Activated B cell treated with CpG ODN at 0.5 μM for 24 hours (primary cell): ENCODE results near the gene R3HDM1. TPM values are rescaled to one million over a fixed set of nuclear protein-coding genes. Genes with fewer than 3 reads are reported as not detected.
"Not testable (repeated sequence)": the region's sequence is repeated elsewhere in the genome, so short reads cannot be mapped to it uniquely, and the experiment has no call there.

Source experiments
- ATAC-seq: fragments of 200-7000 bp; cut with Tn5 transposase; one replicate; pipeline ENCODE4 v1.10.0; 2021; ENCODE audit warnings: low read depth, mild to moderate bottlenecking, moderate library complexity
- CTCF ChIA-PET: fragments of 350-600 bp; sonication (Branson Sonifier 250); formaldehyde crosslinking; loops from one replicate; lab custom pipeline; 2021; ENCODE audit warnings: antibody characterized with exemption; lab: Charles Lee
- POLR2A ChIA-PET: fragments of 350-600 bp; sonication (Branson Sonifier 250); formaldehyde crosslinking; loops from one replicate; lab custom pipeline; 2021; ENCODE audit warnings: antibody characterized with exemption; lab: Charles Lee
- DNase-seq: peaks from one replicate; pipeline ENCODE4 v3.0.0; 2022
- H3K27ac Mint-ChIP-seq: one replicate; pipeline ENCODE4 v1.8.0; 2020; ENCODE audit warnings: mixed read lengths
- H3K27me3 Mint-ChIP-seq: one replicate; pipeline ENCODE4 v1.8.0; 2021; ENCODE audit warnings: mixed read lengths
- H3K36me3 Mint-ChIP-seq: one replicate; pipeline ENCODE4 v1.8.0; 2021; ENCODE audit warnings: low read depth, mixed read lengths
- H3K4me1 Mint-ChIP-seq: one replicate; pipeline ENCODE4 v1.8.0; 2021; ENCODE audit warnings: mixed read lengths
- H3K4me3 Mint-ChIP-seq: one replicate; pipeline ENCODE4 v1.8.0; 2020; ENCODE audit warnings: mild to moderate bottlenecking, mixed read lengths
- H3K9me3 Mint-ChIP-seq: one replicate; pipeline ENCODE4 v1.8.0; 2020; ENCODE audit warnings: mixed read lengths
- CTCF ChIP-seq: fragments of 200-600 bp; IDR thresholded peaks from one replicate; pipeline ENCODE4 v1.8.0; 2022; ENCODE audit warnings: antibody characterized with exemption, mild to moderate bottlenecking
- intact Hi-C: fragments of 100-400 bp; cut with micrococcal nuclease; formaldehyde crosslinking; loops from one replicate; pipeline ENCODE4 v1.15.1; 2024
- total RNA-seq: library from RNA; stranded (reverse); gene quantifications from 2 replicates; pipeline ENCODE4 v1.2.3, GENCODE V29; 2022

The R3HDM1 gene
- total RNA-seq, 1 donor from 2014 or later, result 49.8 TPM

- DNase-seq (no peak), ATAC-seq (no peak)
- TF ChIP-seq CTCF, result no peak
- intact Hi-C loops, result no loop called here
- Mint-ChIP-seq H3K27ac (no peak overlapping the region), H3K4me1 (no peaks in the 10 kb centered on the region), H3K9me3 (no peaks in the 10 kb centered on the region), H3K27me3 (no peaks in the 10 kb centered on the region), H3K4me3 (no peak overlapping the region), H3K36me3 (peaks cover 15% of the 10 kb centered on the region)
- ChIA-PET POLR2A (no interaction called here), CTCF (interaction anchor here (0.8 kb wide), 1 partner anchor 15 kb away, joined by 3 read pairs; no protein-coding TSS in a partner anchor)
These were observed 163.4 kb downstream of the R3HDM1 start for GRCh38 chr2:135694711-135695110.

GRCh38 chr2:135698838-135699237, 167.6 kb downstream of the R3HDM1 start:
- CTCF ChIA-PET, result no interaction called here

GRCh38 chr2:135701442-135701841, 170.2 kb downstream of the R3HDM1 start:
- Mint-ChIP-seq H3K27me3 (no peaks in the 10 kb centered on the region), H3K27ac (no peak overlapping the region), H3K9me3 (no peaks in the 10 kb centered on the region), H3K36me3 (peaks cover 5% of the 10 kb centered on the region), H3K4me3 (no peak overlapping the region), H3K4me1 (no peaks in the 10 kb centered on the region)
- CTCF ChIA-PET, result interaction anchor here (1.1 kb wide), 1 partner anchor 697 kb away, joined by 3 read pairs; no protein-coding TSS in a partner anchor
- POLR2A ChIA-PET, result no interaction called here
- TF ChIP-seq CTCF, result no peak
- intact Hi-C loops, result loop anchor here (10.0 kb wide), 1 partner anchor 1247 kb away; no protein-coding TSS in a partner anchor
- ATAC-seq (no peak), DNase-seq (no peak)

More at GRCh38 chr2:135698838-135699237, 167.6 kb downstream of the R3HDM1 start:
- Mint-ChIP-seq H3K4me1 (no peaks in the 10 kb centered on the region), H3K27me3 (no peaks in the 10 kb centered on the region), H3K4me3 (no peak overlapping the region), H3K9me3 (no peaks in the 10 kb centered on the region), H3K27ac (no peak overlapping the region), H3K36me3 (peaks cover 18% of the 10 kb centered on the region)
- intact Hi-C loops, result no loop called here
- ATAC-seq (no peak), DNase-seq (no peak)
- POLR2A ChIA-PET, result no interaction called here
- TF ChIP-seq CTCF, result no peak

- no peaks in the 10 kb centered on the region for H3K27me3 Mint-ChIP-seq
- H3K4me3 Mint-ChIP-seq, result no peak overlapping the region
- peaks cover 3% of the 10 kb centered on the region for H3K36me3 Mint-ChIP-seq
- CTCF ChIA-PET, result no interaction called here
- intact Hi-C loops, result loop anchor here (10.0 kb wide), 1 partner anchor 1248 kb away; no protein-coding TSS in a partner anchor
- no peak overlapping the region for H3K27ac Mint-ChIP-seq
- H3K9me3 Mint-ChIP-seq, result no peaks in the 10 kb centered on the region
- no peaks in the 10 kb centered on the region for H3K4me1 Mint-ChIP-seq
- POLR2A ChIA-PET, result no interaction called here
- TF ChIP-seq CTCF, result no peak
- DNase-seq, result no peak
- no peak for ATAC-seq
These were observed 172.0 kb downstream of the R3HDM1 start for GRCh38 chr2:135703300-135703699.

- ATAC-seq, H3K4me3 Mint-ChIP-seq, H3K27ac Mint-ChIP-seq, POLR2A ChIA-PET, DNase-seq, H3K36me3 Mint-ChIP-seq, H3K27me3 Mint-ChIP-seq, H3K9me3 Mint-ChIP-seq, H3K4me1 Mint-ChIP-seq: not testable (repeated sequence)
- intact Hi-C loops, result loop anchor here (10.0 kb wide), 1 partner anchor 1249 kb away; no protein-coding TSS in a partner anchor
- CTCF ChIA-PET, result interaction anchor here (1.0 kb wide), 1 partner anchor 661 kb away, joined by 3 read pairs; no protein-coding TSS in a partner anchor
These were observed 172.8 kb downstream of the R3HDM1 start for GRCh38 chr2:135704075-135704474.
